GM21576 (cell line): ENCODE measurements around the gene LILRA1.
"Not testable (repeated sequence)": the region's sequence is repeated elsewhere in the genome, so short reads cannot be mapped to it uniquely, and the experiment has no call there.

ENCODE experiments used
- ATAC-seq: cut with Tn5 transposase; IDR thresholded peaks from one replicate; pipeline ENCODE4 v1.9.1; 2021; ENCODE audit warnings: mild to moderate bottlenecking, moderate library complexity; ENCODE audit not compliant: unreplicated experiment

LILRA1 gene

DNA sequence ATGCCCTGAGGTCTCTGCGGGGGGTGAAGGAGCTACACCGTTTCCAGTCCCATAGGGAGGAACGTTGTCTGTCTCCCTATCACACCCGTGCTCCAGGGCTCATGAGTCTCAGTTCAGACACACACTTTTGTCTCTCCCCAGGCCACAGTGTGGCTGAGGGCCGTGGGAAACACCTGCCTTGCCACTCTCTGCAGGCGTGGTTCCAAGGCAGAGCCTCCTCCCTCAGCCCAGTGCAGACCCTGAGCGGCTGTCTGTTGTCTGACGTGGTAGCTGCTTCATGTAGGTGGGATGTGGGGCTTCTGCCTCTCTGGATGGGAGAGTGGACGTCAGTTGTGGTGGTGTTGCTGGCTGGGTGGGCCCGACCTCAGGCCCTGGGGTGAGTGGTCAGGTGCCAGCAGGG, 30.8 kb downstream of the LILRA1 start:
- ATAC-seq: not testable (repeated sequence)

DNA sequence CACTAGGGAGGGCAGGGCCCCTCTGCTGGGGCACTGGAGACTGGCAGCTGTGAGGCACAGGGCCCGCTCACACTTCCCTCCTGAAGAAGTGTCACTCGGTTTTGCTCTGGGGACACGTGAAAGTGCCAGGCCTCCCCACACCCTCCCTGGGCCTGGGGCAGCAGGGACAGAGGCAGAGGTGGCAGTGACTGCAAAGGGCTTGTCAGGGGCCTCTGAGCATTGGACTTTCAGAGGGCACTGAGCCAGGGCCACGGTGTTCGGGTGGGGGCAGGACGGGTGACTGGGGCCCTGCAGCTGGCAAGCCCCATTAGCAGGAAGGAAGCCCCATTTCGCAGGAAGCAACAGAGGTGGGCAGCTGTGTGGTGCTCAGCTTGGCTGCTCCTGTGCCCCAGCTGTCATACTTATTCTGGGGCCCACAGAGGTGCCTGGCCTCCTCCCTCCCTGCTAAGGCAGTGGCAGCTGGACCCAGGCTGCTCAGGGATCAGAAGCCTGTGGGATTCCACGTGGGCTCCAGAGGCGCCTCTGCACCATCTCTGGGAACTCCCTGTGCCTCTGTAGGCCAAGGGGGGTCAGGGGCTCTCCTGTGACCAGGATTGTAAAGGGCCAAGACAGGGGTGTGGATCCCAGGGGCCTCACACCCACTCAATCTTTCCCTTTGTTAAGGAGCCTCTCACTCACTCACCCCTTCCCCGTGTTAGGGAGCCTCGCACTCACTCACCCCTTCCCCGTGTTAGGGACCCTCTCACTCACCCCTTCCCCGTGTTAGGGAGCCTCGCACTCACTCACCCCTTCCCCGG, 31.7 kb downstream of the LILRA1 start:
- not testable (repeated sequence) for ATAC-seq

DNA sequence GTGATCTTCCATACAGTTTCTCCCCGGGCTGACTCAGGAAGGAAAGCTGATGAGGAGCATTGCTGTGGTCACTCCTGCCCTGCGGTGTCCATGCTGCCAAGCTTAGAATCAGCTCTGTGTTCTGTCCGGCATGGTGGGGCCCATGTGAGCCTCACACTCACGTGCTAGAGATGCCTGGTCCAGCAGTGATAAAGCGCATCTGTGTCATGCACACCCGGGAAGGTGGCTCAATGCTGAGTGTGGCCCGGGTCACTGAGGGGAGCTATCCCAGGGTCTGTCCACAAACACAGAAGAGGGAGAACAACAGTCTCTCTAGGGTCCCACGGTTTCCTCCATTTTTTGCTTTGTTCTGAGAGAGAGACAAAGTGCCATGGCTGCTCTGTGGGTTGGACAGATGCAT, 33.3 kb downstream of the LILRA1 start:
- ATAC-seq: no peak

DNA sequence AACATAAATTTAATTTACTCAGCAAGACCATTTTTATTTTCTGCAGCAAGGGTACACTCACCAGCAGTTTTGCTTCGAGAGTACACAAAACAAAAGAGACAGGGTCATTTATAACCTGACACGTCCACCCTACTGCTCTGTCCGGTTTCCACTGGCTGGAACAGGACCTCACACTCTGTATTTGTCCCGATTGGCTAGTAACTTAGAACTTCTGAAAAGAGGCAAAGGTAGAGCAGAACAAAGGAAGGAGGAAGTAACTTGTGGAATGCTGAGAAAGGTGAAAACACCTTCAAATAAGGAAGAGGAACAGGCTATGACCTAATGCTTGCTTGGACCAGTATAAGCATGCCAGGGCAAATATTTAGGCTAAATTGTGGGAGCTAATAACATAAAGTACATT, 34.5 kb downstream of the LILRA1 start:
- not testable (repeated sequence) for ATAC-seq

DNA sequence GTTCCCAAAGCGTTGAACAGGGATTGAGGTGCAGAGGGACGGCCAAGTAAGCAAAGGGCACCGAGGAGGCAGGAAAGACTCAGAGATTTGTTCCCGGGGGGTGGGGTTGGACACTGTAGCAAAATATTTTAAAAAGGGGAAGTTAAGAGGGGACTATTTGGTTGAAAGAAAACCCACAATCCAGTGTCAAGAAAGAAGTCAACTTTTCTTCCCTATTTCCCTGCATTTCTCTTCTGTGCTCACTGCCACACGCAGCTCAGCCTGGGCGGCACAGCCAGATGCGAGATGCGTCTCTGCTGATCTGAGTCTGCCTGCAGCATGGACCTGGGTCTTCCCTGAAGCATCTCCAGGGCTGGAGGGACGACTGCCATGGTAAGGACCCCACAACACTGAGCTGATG, 36.8 kb downstream of the LILRA1 start, which contains the start of gene LILRB1:
Gene LILRB1, plus strand, starts transcription at position 223 of the 400 bp plus-strand sequence. CDS start 590 bp downstream, outside the sequence.
- ATAC-seq: not testable (repeated sequence)

DNA sequence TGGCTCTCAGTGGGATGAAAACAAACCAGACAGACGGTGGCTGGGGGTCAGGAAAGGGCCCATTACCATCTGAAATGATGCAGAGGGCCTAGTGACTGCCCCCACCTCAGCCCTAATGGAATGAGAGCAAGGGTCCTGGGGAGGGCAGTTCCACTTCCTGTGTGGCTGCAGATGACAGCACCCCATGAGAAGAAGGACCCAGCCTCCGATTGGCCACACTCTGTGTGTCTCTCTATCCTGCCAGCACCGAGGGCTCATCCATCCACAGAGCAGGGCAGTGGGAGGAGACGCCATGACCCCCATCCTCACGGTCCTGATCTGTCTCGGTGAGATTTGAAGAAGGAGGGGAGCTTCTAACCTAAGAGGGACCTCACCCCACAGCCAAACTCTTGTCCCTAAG, 37.4 kb downstream of the LILRA1 start:
- no peak for ATAC-seq

DNA sequence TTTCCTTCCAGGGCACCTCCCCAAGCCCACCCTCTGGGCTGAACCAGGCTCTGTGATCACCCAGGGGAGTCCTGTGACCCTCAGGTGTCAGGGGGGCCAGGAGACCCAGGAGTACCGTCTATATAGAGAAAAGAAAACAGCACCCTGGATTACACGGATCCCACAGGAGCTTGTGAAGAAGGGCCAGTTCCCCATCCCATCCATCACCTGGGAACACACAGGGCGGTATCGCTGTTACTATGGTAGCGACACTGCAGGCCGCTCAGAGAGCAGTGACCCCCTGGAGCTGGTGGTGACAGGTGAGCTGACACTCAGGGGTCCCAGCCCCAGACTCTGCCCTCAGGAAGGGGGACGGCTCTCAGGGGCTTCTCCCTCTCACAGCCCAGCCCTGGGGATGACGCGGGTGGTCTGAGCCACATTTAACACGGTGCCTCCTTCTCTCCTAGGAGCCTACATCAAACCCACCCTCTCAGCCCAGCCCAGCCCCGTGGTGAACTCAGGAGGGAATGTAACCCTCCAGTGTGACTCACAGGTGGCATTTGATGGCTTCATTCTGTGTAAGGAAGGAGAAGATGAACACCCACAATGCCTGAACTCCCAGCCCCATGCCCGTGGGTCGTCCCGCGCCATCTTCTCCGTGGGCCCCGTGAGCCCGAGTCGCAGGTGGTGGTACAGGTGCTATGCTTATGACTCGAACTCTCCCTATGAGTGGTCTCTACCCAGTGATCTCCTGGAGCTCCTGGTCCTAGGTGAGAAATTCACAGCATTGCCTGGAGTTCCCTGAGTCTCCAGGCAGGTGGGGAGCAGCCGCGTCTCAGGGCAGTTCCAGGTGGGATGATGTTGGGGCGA, 38.3 kb downstream of the LILRA1 start:
- ATAC-seq: not testable (repeated sequence)

DNA sequence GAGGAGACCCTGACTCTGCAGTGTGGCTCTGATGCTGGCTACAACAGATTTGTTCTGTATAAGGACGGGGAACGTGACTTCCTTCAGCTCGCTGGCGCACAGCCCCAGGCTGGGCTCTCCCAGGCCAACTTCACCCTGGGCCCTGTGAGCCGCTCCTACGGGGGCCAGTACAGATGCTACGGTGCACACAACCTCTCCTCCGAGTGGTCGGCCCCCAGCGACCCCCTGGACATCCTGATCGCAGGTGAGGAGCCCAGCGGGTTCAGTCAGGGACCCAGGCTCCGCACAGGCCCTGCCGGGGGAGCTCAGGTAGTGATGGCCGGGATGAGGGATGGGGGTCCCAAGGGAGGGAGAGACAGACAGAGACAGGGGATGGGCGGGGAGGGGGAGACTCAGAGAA, 39.1 kb downstream of the LILRA1 start:
- not testable (repeated sequence) for ATAC-seq

DNA sequence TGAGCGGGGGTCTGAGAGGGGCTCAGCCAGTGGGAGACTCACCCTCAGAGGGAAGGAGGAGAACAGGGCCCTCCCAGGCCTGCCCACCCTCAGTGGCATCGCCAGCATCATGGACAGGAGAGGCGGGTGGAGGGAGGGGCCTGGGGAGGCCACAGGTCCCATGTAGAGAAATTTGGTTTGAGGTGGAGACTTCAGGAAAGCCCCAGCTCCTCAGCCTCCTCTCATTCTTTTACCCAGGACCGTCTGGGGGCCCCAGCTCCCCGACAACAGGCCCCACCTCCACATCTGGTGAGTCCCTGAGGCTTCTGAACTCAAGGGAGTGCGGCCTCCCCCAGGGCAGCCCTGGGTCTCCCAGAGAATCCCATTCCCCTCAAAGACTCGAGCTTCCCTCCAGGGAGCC, 40.0 kb downstream of the LILRA1 start:
- ATAC-seq: no peak

DNA sequence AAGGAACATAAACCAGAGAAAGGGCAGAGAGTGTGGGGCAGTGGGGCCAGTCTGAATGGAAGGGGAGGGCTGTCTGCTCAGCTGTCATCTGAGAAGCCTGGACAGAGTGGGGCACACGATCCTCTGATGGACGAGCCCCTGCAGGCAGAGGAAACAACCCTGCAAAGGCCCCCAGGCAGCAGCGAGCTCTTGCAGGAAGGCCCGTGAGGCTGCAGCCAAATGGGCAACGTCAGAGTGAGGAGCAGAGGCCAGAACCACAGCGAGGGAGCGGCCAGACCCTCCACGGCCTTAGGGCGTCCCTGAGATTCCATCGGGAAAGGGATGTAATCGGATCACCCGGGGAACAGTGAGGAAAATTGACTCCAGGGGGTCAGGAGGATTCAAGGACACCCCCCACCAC, 42.6 kb downstream of the LILRA1 start:
- not testable (repeated sequence) for ATAC-seq

DNA sequence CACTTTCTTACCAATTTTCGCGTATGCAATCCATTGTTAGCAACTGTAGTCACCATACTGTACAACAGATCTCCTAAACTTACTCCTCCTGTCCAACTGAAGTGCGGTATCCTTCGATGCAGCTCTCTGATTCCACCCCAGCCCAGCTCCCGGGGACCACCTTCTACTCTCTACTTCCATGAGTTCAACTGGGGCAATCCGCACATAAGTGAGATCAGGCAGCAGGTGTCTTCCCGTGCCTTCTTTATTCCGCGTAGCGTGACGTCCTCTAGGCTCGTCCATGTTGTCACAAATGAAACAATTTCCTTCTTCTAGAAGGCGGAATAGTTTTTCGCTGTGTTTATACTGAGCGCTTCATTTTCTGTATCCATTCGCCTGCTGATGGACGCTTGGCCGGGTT, 45.3 kb downstream of the LILRA1 start:
- no peak for ATAC-seq

DNA sequence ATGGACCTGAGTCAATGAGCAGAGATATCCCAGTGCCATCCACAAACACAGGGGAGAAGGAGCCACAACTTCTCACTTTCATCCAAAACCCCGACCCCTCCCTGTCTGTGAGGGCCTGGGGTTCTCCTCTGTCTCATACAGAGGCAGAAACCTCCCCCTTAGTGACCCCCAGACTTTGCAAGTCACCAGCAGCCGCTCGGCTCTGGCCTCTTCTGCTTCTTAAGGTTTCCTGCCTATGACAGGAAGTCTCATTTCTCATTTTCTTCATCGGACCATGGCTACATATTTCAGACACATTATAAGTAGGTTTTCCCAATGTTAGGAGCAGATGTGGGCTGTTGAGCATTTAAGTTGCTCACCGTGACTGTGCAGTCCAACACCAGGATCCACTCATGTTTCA, 49.5 kb downstream of the LILRA1 start:
- ATAC-seq: not testable (repeated sequence)

DNA sequence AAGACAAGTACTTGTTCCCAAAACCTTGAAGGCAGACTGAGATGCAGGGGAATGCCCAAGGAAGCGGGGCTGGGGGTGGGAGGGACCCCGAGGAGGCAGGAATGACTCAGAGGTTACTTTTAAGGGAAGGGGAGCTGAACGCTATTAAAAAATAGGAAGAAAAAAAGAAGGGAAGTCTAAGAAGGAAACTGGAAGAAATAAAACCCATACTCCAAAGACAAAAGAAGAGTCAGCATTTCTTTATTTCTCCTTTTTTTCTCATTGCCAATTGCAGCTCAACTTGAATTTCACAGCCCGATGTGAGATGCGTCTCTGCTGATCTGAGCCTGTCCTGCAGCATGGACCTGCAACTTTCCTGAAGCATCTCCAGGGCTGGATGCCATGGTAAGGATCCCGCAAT, 50.2 kb downstream of the LILRA1 start:
- ATAC-seq: not testable (repeated sequence)

DNA sequence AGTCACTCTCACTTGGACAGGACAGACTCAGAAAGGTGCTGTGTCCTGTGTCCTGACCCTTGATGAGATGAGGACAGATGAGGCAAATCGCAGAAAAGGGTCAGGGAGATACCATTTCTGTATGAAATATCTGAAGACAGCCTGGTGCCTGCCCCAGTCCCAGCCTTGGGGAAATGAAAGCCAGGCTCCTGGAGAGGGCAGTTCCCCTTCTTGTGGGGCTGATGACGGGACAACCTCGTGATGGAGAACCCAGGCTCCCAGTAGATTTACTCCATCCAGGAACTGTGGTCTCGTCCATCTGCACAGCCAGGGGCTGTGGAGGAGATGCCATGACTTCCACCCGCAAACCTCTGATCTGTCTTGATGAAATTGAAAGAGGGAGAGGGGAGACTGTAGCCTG, 50.6 kb downstream of the LILRA1 start:
- ATAC-seq: no peak

DNA sequence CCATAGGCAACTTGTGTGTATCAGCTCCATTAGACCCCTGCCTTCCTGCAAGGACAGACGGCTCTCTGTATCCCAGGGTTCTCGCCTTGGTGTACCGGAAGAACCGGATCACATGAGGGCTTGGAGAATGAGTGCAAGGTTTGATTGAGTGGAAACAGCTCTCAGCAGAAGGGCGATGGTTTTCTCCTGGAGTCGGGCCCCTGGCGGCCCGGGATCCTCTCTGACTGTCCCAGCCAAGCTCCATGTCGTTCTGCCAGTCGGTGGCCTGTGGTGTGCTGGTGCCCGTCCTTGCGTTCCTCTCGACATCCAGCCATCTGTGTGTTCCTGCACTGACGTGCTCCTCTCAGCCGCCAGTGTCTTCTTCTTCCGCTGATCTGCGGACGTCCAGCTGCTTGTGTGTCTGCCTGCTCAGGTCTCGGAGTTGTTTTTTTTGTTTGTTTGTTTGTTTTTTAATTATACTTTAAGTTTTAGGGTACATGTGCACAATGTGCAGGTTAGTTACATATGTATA, 53.0 kb downstream of the LILRA1 start:
- ATAC-seq: no peak

DNA sequence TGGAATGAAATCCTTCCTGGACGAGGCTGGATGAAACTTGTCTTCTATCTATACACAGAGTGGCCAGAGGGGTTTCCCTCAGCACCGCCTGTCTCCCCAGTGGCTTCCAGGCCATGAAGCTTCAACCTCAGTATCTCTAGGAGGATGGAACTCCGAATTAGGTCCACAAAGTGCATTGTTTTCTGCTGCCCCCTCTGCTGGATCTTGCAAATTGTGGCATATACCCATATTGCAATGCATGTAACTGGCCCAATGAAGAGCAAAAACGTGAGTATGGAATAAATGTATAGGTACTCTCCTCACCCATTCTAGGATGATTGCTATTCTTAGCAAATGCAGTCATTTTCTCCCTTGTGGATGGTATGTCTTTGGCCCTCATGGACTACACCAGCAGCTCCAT, 54.7 kb downstream of the LILRA1 start:
- no peak for ATAC-seq

DNA sequence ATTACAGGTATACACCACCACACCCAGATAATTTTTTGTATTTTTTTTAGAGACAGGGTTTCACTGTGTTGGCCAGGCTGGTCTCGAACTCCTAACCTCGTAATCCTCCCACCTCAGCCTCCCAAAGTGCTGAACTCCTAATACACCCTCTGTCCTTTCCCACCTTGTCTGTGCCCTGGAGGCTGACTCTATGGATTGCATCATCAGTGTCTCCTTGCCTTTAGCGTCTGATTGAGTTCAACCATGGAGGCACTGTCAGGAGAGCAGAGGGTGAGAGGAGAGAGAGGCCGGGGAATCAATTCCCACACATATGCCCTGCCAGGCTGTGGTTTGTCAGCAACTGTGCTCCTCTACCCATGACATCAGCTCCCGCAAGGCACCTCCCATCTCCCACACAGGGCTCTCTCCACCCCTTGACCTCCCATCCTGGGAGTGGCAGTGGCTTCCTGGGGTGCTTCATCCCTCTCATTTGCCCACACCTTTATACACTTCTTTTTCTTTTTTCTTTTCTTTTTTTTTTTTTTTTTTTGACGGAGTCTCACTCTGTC, 56.8 kb downstream of the LILRA1 start:
- no peak for ATAC-seq
